DOHH2 (cell line): Measurements from ENCODE around the gene TMEM183A.

Source experiments
- CTCF ChIP-seq: fragments of 200-600 bp; sonication (generic); IDR thresholded peaks from one replicate; pipeline ENCODE4 v1.5.1; 2014; ENCODE audit warnings: antibody characterized with exemption, mild to moderate bottlenecking, low read depth, low read length; ENCODE audit not compliant: poor library complexity, severe bottlenecking
- EZH2phosphoT487 ChIP-seq: fragments of 200-600 bp; sonication (generic); IDR thresholded peaks from 2 replicates; pipeline ENCODE4 v1.6.1; 2017; ENCODE audit warnings: borderline replicate concordance, mild to moderate bottlenecking, antibody characterized with exemption, low read length, moderate library complexity, mixed read lengths

DNA sequence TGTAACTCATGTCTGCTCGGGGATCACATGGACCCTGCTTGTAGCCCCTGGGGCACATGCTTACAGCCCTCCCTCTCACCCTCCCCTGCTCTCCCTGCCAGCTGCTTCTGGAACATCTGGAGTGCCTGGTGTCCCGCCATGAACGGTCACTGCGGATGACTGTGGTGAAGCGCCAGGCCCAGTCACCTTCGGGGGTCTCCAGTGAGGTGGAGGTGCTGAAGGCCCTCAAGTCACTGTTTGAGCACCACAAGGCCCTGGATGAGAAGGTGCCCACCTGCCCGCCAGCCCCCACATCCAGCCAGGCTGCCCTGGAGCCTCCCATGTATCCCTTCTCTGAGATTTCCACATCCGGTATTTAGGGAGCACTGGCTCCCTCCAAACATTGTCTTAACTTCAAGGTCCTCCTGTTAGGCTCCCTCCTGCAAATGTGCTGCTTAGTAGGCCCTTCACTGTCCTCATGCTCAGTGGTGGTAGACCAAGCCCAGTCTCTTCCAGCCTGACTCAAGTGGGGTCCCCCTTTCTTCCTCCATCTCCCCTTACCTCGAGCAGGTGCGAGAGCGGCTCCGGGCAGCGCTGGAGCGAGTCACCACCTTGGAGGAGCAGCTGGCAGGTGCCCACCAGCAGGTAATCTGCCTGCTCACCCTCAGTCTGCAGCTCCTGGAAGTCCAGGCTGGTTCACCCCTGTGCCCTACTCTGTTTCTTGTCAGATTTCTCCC, 36.8 kb downstream of the TMEM183A start:
- TF ChIP-seq CTCF (no peak), EZH2phosphoT487 (no peak)
